Large intestine (tissue), 3 donors: ENCODE data around the gene NGB. TPM values are rescaled to one million over a fixed set of nuclear protein-coding genes. Genes with fewer than 3 reads are reported as not detected.

Experiments
- DNase-seq, 2 donors: peaks; one replicate each; pipeline versions ENCODE4 v3.0.0 to v3.0.0-alpha.2; 2013
- H3K27ac ChIP-seq: one replicate; pipeline ENCODE4 v1.5.1; 2013; ENCODE audit warnings: low read length
- H3K27me3 ChIP-seq: 2 replicates; pipeline ENCODE4 v1.6.1; 2013; ENCODE audit warnings: low read length; ENCODE audit not compliant: control insufficient read depth, insufficient read depth
- H3K36me3 ChIP-seq: 2 replicates; pipeline ENCODE4 v1.6.1; 2013; ENCODE audit warnings: low read length; ENCODE audit not compliant: control insufficient read depth, insufficient read depth
- H3K4me1 ChIP-seq: one replicate; pipeline ENCODE4 v1.6.1; 2013; ENCODE audit warnings: low read length; ENCODE audit not compliant: control insufficient read depth, insufficient read depth
- H3K4me3 ChIP-seq: one replicate; pipeline ENCODE4 v1.5.1; 2013; ENCODE audit warnings: low read length
- H3K9me3 ChIP-seq: one replicate; pipeline ENCODE4 v1.6.1; 2013; ENCODE audit warnings: mild to moderate bottlenecking, low read depth, low read length, moderate library complexity; ENCODE audit not compliant: control insufficient read depth
- WGBS: methylation state at CpG from one replicate; pipeline ENCODE4 v1.1.5; 2013; ENCODE audit warnings: low lambda C conversion rate; ENCODE audit not compliant: insufficient coverage; 5-methylcytosine and 5-hydroxymethylcytosine counted together
- polyA plus RNA-seq: library from polyadenylated mRNA; unstranded; fragments of 120-200 nt; gene quantifications from one replicate; pipeline ENCODE4 v1.2.1, GENCODE V29; 2013

NGB gene
- polyA plus RNA-seq, 1 donor: 3.1 TPM

DNA sequence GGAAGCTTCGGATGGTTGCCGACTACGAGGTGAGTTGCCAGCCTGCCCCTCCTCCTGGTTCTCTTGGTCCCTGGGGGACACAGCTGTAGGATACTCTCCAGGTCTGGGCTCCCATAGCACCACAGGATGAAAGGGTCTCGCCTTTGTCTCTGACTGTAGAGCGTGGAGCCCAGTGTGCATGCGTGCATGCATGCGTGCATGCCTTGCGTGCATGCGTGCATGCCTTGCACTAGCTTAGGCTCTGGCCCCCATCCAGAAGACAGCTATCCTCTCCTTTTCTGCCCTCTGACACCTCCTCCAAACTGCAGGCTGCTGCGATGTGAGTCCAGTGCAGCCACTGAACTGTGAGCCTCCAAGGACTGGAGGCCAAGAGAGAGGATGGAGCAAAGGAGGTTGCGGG is 19.1 kb downstream of the NGB start:
- no peak overlapping the region for H3K4me3 ChIP-seq
- no peak overlapping the region for H3K27ac ChIP-seq
- no peak for DNase-seq
- H3K9me3 ChIP-seq: no peaks in the 10 kb centered on the region
- H3K4me1 ChIP-seq: no peaks in the 10 kb centered on the region
- no peaks in the 10 kb centered on the region for H3K36me3 ChIP-seq
- H3K27me3 ChIP-seq: no peaks in the 10 kb centered on the region
- no CpG with 5 or more reads among the region's 11 CpGs for WGBS

DNA sequence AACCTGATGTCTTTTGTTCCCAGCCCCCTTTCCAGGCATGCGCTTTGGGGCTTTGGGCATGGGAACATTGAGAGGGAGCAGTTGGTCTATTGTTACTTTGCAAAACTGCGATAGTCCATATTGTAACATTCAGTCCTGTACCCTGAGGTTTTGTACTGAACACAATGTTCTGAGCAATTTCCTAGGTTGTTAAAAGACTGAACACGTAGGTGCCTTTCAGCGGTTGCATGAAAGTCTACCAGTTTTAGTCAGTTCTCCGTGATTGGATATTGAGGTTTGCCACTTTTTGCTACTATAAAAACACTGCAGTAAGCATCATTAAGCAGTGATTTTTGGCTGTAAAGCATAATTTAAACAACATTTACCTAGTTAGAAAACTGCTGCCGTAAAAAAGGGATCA is 20.1 kb downstream of the NGB start:
- DNase-seq: no peak
- no peaks in the 10 kb centered on the region for H3K9me3 ChIP-seq
- H3K27ac ChIP-seq: no peak overlapping the region
- H3K27me3 ChIP-seq: no peaks in the 10 kb centered on the region
- H3K4me3 ChIP-seq: no peak overlapping the region
- WGBS: no CpG with 5 or more reads among the region's 6 CpGs
- no peaks in the 10 kb centered on the region for H3K36me3 ChIP-seq
- H3K4me1 ChIP-seq: no peaks in the 10 kb centered on the region

DNA sequence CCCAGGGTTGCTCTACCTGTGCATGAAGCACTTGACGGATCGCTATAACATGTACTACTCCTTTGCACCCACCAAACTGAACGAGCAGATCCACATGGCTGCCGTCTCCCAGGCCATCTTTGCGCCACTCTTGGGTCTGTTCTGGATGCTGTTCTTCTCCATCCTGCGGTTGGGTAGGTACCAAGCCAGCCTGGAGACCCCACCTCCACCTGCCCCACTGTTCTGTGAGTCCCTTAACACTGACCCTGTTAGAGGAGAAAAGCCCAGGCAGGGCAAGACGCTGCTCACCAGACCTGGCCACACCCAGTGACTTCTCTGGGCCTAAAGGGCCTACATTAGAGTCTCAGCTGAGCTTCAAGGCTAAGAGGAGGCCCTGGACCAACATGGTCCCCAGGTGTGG is 21.7 kb downstream of the NGB start:
- Histone ChIP-seq H3K4me1 (no peaks in the 10 kb centered on the region), H3K9me3 (no peaks in the 10 kb centered on the region), H3K27ac (no peak overlapping the region), H3K27me3 (no peaks in the 10 kb centered on the region), H3K36me3 (no peaks in the 10 kb centered on the region), H3K4me3 (no peak overlapping the region)
- no peak for DNase-seq
- no CpG with 5 or more reads among the region's 7 CpGs for WGBS

DNA sequence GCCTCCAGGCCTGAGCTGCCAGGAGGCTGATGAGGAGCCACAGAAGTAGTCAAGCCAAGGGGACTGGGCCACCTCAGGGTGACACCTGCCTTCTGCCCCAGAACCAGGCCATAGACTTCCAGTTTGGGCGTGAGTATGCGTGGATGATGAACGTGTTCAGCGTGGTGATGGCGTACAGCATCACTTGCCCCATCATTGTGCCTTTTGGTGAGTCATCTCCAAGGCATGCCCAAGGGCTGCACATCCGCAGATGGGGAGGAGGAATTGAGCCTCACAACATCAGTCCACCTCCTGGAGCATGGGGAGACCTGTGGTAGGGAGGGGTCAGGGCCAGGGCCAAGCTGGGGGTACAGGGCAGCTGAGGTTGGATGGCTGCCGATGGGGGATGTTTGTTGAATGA is 22.3 kb downstream of the NGB start:
- Histone ChIP-seq H3K36me3 (no peaks in the 10 kb centered on the region), H3K27ac (no peak overlapping the region), H3K4me1 (no peaks in the 10 kb centered on the region), H3K27me3 (no peaks in the 10 kb centered on the region), H3K4me3 (no peak overlapping the region), H3K9me3 (no peaks in the 10 kb centered on the region)
- whole genome bisulfite sequencing: no CpG with 5 or more reads among the region's 7 CpGs
- DNase-seq: no peak

DNA sequence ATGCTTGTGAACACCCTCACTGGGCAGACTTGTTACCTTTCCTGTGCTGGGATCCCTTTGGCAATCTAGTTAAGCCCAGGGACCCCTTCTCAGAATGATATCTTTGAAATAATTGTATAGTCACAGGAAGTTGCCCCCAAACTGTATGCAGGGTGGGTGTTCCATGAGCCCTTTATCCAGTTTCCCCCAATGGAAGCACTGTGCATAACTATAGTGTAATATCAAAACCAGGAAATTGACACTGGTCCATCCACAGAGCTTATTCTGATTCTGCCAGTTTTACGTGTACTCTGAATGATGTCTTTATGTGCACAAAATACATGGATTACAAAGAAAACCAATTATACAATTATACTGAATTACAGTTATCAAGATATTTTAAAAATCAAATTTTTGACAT is 24.2 kb downstream of the NGB start:
- Histone ChIP-seq H3K36me3 (no peaks in the 10 kb centered on the region), H3K27me3 (no peaks in the 10 kb centered on the region), H3K4me3 (no peak overlapping the region), H3K9me3 (no peaks in the 10 kb centered on the region), H3K27ac (no peak overlapping the region), H3K4me1 (no peaks in the 10 kb centered on the region)
- WGBS: 100% methylated on average over 1 of the region's 1 CpG
- no peak for DNase-seq

DNA sequence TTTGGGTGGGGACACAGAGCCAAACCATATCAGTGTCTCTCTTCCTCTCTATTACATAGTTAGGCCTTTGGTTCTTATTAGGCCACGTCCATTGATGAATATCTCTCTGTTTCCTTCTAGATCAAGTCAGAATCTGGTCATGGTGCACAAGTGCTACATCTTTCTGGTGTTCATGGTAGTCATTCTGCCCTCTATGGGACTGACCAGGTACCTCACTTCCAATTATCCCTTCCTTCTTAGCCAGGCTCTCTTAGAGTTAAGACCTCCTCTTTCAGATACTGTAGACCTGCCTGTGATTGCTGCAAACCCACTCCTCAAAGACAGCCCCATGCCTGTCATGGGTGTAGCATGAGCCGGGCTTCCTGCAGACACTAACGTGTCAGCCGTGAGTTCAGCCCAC is 25.2 kb downstream of the NGB start:
- Histone ChIP-seq H3K4me1 (no peaks in the 10 kb centered on the region), H3K36me3 (no peaks in the 10 kb centered on the region), H3K27me3 (no peaks in the 10 kb centered on the region), H3K27ac (no peak overlapping the region), H3K4me3 (no peak overlapping the region), H3K9me3 (no peaks in the 10 kb centered on the region)
- WGBS: no CpG with 5 or more reads among the region's 4 CpGs
- DNase-seq: no peak

DNA sequence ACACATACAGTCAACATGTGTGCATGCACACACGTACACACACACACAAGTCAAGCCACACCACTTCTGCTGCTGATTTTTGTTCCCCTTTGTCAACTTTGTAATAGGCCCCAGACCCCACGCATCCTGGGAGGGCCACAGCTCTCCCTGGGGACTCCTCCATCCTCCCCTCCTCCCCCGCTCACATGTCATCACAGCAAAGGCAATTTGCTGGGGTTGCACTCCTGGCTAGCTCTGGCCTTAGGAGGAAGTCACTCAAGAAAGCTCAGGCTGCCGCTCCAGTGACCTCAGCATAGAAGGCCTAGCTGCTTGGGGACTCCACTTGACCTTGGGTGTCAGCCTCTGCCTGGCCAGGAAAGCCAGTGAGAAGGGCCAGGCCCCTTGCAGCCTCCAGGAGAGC is 27.2 kb downstream of the NGB start:
- H3K4me3 ChIP-seq: no peak overlapping the region
- no peak overlapping the region for H3K27ac ChIP-seq
- H3K9me3 ChIP-seq: no peaks in the 10 kb centered on the region
- no CpG with 5 or more reads among the region's 4 CpGs for WGBS
- H3K36me3 ChIP-seq: no peaks in the 10 kb centered on the region
- no peaks in the 10 kb centered on the region for H3K4me1 ChIP-seq
- no peaks in the 10 kb centered on the region for H3K27me3 ChIP-seq
- no peak for DNase-seq

DNA sequence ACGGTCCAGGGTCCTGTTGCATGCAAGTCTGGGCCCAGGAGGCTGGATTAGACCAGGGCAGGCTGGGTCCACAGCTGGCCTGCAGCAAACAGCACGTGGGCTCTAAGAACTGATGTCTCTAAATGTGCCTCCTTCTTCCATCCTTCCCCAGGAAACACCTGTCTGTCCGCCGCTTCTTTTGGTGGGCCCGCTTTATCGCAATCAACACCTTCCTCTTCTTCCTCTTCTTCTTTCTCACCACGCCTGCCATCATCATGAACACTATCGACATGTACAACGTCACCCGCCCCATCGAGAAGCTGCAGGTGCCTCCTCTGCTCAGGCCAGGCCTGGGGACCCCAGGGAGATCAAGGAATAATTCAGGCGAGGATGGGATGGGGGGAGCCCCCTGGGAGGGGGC is 28.3 kb downstream of the NGB start:
- DNase-seq: no peak
- Histone ChIP-seq H3K27ac (no peak overlapping the region), H3K4me1 (no peaks in the 10 kb centered on the region), H3K27me3 (no peaks in the 10 kb centered on the region), H3K36me3 (no peaks in the 10 kb centered on the region), H3K4me3 (no peak overlapping the region), H3K9me3 (no peaks in the 10 kb centered on the region)
- 97% methylated on average over 5 of the region's 12 CpGs for WGBS

DNA sequence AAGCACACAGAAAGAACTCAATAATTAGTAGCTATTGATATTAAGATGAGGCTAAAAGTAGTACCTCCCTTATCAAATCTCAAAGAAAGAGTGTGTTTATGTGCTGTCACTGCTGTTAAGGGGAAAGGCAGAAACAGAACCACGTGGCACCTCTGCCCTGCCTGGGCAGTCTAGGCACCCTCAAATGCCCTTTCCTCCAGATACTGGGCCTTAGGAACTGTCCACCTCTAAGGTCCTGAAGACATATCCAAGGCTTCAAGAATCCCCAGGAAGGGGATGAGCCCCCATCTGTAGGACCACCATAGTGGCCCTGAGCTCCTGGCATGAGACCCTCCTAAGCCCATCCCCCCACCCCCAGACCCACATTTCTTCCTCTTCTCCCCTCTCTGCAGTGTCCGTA is 29.1 kb downstream of the NGB start:
- no CpG with 5 or more reads among the region's 2 CpGs for WGBS
- no peaks in the 10 kb centered on the region for H3K36me3 ChIP-seq
- no peak overlapping the region for H3K4me3 ChIP-seq
- H3K27me3 ChIP-seq: no peaks in the 10 kb centered on the region
- no peak overlapping the region for H3K27ac ChIP-seq
- DNase-seq: no peak
- no peaks in the 10 kb centered on the region for H3K9me3 ChIP-seq
- H3K4me1 ChIP-seq: no peaks in the 10 kb centered on the region

DNA sequence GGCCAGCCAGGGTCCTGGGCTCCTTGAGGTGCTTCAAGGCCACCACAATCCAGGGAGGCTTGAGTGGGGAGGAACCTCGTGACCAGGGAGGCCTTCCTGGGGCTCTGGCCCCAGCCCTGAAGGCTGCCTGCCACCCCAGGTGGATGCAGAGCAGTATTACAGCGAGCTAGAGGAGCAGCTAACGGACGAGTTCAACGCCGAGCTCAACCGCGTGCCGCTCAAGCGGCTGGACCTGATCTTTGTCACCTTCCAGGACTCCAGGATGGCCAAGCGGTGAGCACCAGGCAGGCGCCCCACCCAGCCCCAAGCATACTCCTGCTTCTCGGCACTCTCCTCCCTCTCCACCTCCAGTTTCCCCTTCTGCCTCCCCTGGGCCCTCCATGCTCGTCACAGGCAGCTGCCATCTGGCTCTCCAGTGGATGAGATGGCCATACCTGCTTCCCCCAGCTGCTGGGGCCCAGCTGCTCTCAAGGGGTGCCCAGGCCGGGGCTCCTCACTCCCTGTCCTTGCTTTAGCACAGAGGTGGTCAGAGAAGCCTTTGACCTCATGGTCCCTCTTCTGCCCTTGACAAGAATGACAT is 30.6 kb downstream of the NGB start:
- WGBS: no CpG with 5 or more reads among the region's 15 CpGs
- Histone ChIP-seq H3K9me3 (no peaks in the 10 kb centered on the region), H3K36me3 (no peaks in the 10 kb centered on the region), H3K4me3 (no peak overlapping the region), H3K27ac (no peak overlapping the region), H3K4me1 (no peaks in the 10 kb centered on the region), H3K27me3 (no peaks in the 10 kb centered on the region)
- DNase-seq: no peak

DNA sequence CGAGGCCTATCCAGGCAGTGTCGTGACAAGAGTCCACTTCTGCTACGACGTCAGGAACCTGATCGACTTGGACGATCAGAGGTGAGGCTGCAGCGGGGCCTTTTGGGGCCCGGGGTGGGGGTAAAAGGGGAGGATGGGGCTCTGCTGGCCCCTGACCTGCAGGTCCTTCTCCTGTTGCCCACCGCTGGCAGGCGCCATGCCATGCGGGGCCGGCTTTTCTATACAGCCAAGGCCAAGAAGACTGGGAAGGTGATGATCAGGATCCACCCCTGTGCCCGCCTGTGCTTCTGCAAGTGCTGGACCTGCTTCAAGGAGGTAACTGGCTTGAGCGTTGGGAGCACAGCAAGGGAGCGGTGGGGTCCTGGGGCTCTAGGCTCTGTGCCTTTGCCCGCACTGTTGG is 31.6 kb downstream of the NGB start:
- no peak for DNase-seq
- no peaks in the 10 kb centered on the region for H3K9me3 ChIP-seq
- H3K36me3 ChIP-seq: no peaks in the 10 kb centered on the region
- H3K4me1 ChIP-seq: no peaks in the 10 kb centered on the region
- no peaks in the 10 kb centered on the region for H3K27me3 ChIP-seq
- no peak overlapping the region for H3K4me3 ChIP-seq
- no CpG with 5 or more reads among the region's 16 CpGs for WGBS
- H3K27ac ChIP-seq: no peak overlapping the region
